ENCODE results near the gene GSTM3. TPM values are rescaled to one million over a fixed set of nuclear protein-coding genes. Genes with fewer than 3 reads are reported as not detected.
A peak's percentile ranks its signal among the peaks of the same experiment; 100 is the strongest.

GSTM3 gene
- total and polyA plus RNA-seq, 2 experiments from 2014 or later = 30.0 to 75.2 TPM

DNA sequence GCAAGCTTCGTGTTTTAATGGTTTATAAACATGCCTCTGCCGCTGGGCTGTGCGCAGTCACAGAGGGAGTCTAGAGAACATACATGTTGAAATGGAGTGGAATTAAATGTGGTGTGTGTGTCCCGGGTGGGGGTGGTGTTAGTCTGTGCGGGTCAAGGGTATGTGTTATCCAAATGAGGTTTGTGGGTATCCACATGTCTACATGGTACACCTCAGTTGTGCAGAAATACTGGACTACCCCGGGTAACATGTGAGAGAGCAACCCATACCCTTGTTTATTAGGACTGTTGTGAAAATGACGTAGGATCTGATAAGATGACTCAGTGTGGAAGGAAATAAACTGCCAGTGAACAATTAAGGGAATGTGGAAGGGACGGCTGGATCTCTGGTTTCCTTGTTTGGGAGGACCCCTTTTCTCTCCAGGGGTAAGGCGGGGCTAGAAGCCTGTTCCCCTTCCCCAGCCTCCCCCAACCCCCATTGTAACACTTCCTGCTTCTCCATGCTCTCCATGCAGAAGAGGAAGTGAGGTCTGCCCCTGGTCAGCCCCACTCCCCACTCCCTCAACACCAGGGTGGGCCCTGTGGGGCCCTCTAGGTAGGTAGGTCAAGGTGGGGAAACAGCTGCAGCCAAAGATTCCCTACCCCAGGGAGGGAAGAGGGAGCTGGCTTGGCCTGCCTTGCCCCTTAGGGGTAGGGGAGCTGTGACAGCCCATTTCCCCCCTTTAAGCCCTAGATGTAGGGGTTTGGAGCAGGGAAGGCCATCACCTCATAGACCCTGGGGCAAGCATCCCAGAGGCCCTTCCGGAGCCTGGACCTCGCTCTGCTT lies 22.2 kb upstream of the GSTM3 start:
- Histone ChIP-seq H3K9ac (no peak overlapping the region), H4K20me1 (ENCODE audit: insufficient read depth) (no peaks in the 10 kb centered on the region), H3K79me2 (ENCODE audit: insufficient read depth) (no peaks in the 10 kb centered on the region), H3F3A (ENCODE audit: insufficient read depth) (no peaks in the 10 kb centered on the region), H3K36me3 (ENCODE audit: low read depth) (no peaks in the 10 kb centered on the region), H2AFZ (no peak overlapping the region), H3K4me1 (ENCODE audit: insufficient read depth) (no peaks in the 10 kb centered on the region), H3K9me2 (ENCODE audit: insufficient read depth) (no peaks in the 10 kb centered on the region), H3K9me3 (ENCODE audit: low read depth) (no peaks in the 10 kb centered on the region), H3K4me3 (no peak overlapping the region), H3K27me3 (replicated peaks; ENCODE audit: insufficient read depth) (no peaks in the 10 kb centered on the region; the same call in 1 of the 2 replicates), H3K4me2 (ENCODE audit: unreplicated experiment) (no peak overlapping the region), H3K27ac (no peak overlapping the region)
- WGBS, 2 experiments (ENCODE audit: low coverage in 1 of 2, low lambda C conversion rate in 2 of 2, missing lambda C conversion rate in 2 of 2) = 82 to 85% methylated on average over 10 to 11 of the region's 11 CpGs
- TF ChIP-seq EZH2phosphoT487 (IDR thresholded peaks at IDR 0.05; ENCODE audit: insufficient read depth, low read depth) (no peak), EZH2 (IDR thresholded peaks at IDR 0.05; ENCODE audit: insufficient read depth, poor library complexity, severe bottlenecking) (no peak)
- in situ Hi-C loops (cut with MboI) = no loop called here
- peak; percentile 46 for DNase-seq

DNA sequence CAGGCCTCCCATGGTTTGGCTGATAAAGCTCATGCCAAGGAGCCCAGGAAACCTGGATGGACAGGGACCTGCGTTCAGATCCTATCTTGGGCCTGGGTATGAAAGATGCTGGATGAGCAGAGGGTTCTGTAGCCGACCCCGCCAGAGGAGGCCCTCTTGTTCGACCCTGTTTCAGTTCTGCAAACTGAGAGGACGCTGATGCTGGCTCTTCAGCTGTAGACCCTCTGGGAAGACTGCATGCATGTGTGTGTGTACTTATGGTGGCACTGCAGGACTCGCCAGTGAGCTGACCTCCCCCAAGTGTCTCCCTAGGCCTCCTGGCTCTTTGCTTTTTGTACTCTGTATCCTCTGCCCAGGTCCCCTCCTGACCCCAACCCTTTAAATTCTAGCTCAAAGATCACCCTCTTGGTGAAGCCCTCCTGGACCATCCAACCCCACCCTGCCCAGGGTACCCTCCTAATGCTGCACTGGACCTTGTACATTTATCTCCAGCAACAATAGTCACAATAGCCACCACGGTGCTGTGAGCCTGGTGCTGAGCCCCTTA lies 21.3 kb upstream of the GSTM3 start:
- WGBS, 2 experiments (ENCODE audit: low coverage in 1 of 2, low lambda C conversion rate in 2 of 2, missing lambda C conversion rate in 2 of 2) = 83 to 90% methylated on average over 7 of the region's 7 CpGs
- Histone ChIP-seq H2AFZ (no peak overlapping the region), H3K4me2 (ENCODE audit: unreplicated experiment) (no peak overlapping the region), H3K27me3 (replicated peaks; ENCODE audit: insufficient read depth) (no peaks in the 10 kb centered on the region; the same call in 1 of the 2 replicates), H3K27ac (no peak overlapping the region), H3K79me2 (ENCODE audit: insufficient read depth) (no peaks in the 10 kb centered on the region), H3K9ac (no peak overlapping the region), H3K4me1 (ENCODE audit: insufficient read depth) (no peaks in the 10 kb centered on the region), H3K4me3 (no peak overlapping the region), H4K20me1 (ENCODE audit: insufficient read depth) (no peaks in the 10 kb centered on the region), H3K9me2 (ENCODE audit: insufficient read depth) (no peaks in the 10 kb centered on the region), H3K36me3 (ENCODE audit: low read depth) (no peaks in the 10 kb centered on the region), H3F3A (ENCODE audit: insufficient read depth) (no peaks in the 10 kb centered on the region), H3K9me3 (ENCODE audit: low read depth) (no peaks in the 10 kb centered on the region)
- TF ChIP-seq EZH2phosphoT487 (IDR thresholded peaks at IDR 0.05; ENCODE audit: insufficient read depth, low read depth) (no peak), EZH2 (IDR thresholded peaks at IDR 0.05; ENCODE audit: insufficient read depth, poor library complexity, severe bottlenecking) (no peak)
- DNase-seq = no peak
- in situ Hi-C loops (cut with MboI) = no loop called here

DNA sequence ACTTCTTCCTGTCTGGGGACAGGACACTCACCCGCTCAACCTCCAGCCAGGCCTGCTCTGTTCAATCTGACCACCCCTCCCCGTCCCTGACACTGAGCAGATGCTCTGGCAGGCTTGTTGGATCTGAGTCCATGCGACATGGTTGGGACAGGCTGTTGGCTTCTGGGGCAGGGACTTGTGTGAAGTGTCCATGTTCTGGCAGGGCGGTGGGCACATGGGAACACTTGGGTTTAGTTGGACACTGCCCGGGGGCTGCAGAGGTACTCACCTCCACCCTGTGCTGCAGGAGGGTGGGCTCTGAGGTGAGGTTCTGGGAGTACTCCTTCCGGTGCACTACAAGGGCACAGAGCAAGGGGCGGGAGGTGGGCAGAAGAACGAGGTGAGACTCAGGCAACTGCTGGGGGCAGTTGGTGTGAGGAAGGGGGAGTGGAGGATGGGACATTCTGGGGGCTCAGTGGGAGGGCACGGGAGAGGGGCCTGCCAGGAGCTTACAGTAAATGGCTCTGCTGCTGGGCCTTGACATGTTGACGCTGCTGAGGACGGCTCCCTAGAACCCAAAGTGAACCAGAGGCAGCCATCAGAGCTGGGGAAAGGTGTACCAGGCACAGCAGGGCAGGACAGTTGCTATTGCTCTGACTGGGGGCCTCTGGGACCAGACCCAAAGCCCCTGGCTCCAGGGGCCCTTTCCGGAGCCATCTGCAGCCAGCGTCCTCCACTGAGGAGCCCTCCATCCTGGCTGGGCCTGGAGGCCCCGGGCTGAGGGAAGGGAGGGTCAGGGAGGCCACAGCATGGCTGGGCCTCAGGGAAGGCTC lies 20.6 kb upstream of the GSTM3 start:
- H3F3A ChIP-seq (ENCODE audit: insufficient read depth) = no peaks in the 10 kb centered on the region
- WGBS, 2 experiments (ENCODE audit: low coverage in 1 of 2, low lambda C conversion rate in 2 of 2, missing lambda C conversion rate in 2 of 2) = 56 to 58% methylated on average over 12 to 14 of the region's 14 CpGs
- H3K4me3 ChIP-seq = no peak overlapping the region
- no peaks in the 10 kb centered on the region; the same call in 1 of the 2 replicates for H3K27me3 ChIP-seq (replicated peaks; ENCODE audit: insufficient read depth)
- DNase-seq = no peak
- in situ Hi-C loops (cut with MboI) = no loop called here
- no peaks in the 10 kb centered on the region for H3K9me2 ChIP-seq (ENCODE audit: insufficient read depth)
- H4K20me1 ChIP-seq (ENCODE audit: insufficient read depth) = no peaks in the 10 kb centered on the region
- no peak overlapping the region for H3K9ac ChIP-seq
- H3K4me1 ChIP-seq (ENCODE audit: insufficient read depth) = no peaks in the 10 kb centered on the region
- no peaks in the 10 kb centered on the region for H3K36me3 ChIP-seq (ENCODE audit: low read depth)
- no peak overlapping the region for H2AFZ ChIP-seq
- no peaks in the 10 kb centered on the region for H3K9me3 ChIP-seq (ENCODE audit: low read depth)
- no peak overlapping the region for H3K27ac ChIP-seq
- TF ChIP-seq EZH2phosphoT487 (IDR thresholded peaks at IDR 0.05; ENCODE audit: insufficient read depth, low read depth) = no peak
- no peak for TF ChIP-seq EZH2 (IDR thresholded peaks at IDR 0.05; ENCODE audit: insufficient read depth, poor library complexity, severe bottlenecking)
- no peaks in the 10 kb centered on the region for H3K79me2 ChIP-seq (ENCODE audit: insufficient read depth)
- no peak overlapping the region for H3K4me2 ChIP-seq (ENCODE audit: unreplicated experiment)

DNA sequence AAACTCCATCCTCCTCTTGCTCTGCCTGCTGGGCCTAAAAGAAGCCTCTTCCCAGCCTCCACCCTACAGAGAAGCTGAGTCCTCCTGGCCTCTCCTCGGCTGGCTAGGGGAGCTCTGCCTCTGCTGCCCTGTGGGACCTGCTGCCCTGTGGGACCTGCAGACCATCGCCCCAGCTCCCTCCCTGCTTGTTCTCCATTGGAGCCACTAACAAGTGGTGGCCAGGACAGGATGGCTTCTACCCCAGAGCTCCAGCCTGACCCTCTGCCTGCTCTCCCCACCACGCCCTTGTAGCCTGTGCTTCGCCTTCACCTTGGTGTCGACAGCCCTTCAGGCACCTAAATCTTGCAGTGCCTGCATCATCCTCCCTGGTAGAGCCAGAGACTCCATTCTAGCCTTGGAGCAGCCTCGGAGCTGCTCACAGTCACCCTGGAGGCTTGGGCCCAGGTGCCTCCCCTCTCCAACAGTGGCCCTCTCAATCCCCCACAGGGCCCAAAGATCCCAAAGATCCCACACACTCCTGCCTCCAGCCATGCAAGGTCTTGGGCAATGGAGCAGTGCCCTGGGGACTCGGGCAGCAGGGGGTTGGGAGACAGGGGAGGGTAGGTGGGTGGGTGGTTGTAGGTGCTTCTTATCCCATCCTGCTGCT lies 19.9 kb upstream of the GSTM3 start:
- H3K27ac ChIP-seq = no peak overlapping the region
- H3K9ac ChIP-seq = no peak overlapping the region
- DNase-seq = no peak
- H3F3A ChIP-seq (ENCODE audit: insufficient read depth) = no peaks in the 10 kb centered on the region
- H3K9me2 ChIP-seq (ENCODE audit: insufficient read depth) = no peaks in the 10 kb centered on the region
- 78 to 79% methylated on average over 7 of the region's 7 CpGs for WGBS, 2 experiments (ENCODE audit: low coverage in 1 of 2, low lambda C conversion rate in 2 of 2, missing lambda C conversion rate in 2 of 2)
- no peaks in the 10 kb centered on the region for H3K4me1 ChIP-seq (ENCODE audit: insufficient read depth)
- H3K79me2 ChIP-seq (ENCODE audit: insufficient read depth) = no peaks in the 10 kb centered on the region
- no peaks in the 10 kb centered on the region for H4K20me1 ChIP-seq (ENCODE audit: insufficient read depth)
- no peak overlapping the region for H3K4me3 ChIP-seq
- no peaks in the 10 kb centered on the region for H3K9me3 ChIP-seq (ENCODE audit: low read depth)
- no peak overlapping the region for H2AFZ ChIP-seq
- H3K36me3 ChIP-seq (ENCODE audit: low read depth) = no peaks in the 10 kb centered on the region
- H3K4me2 ChIP-seq (ENCODE audit: unreplicated experiment) = no peak overlapping the region
- H3K27me3 ChIP-seq (replicated peaks; ENCODE audit: insufficient read depth) = no peaks in the 10 kb centered on the region
- in situ Hi-C loops (cut with MboI) = no loop called here
- no peak for TF ChIP-seq EZH2phosphoT487 (IDR thresholded peaks at IDR 0.05; ENCODE audit: insufficient read depth, low read depth)
- no peak for TF ChIP-seq EZH2 (IDR thresholded peaks at IDR 0.05; ENCODE audit: insufficient read depth, poor library complexity, severe bottlenecking)
